Right cardiac atrium (tissue), 5 donors: ENCODE measurements around the gene CMTM1. TPM values are rescaled to one million over a fixed set of nuclear protein-coding genes. Genes with fewer than 3 reads are reported as not detected.
"Not testable (repeated sequence)": the region's sequence is repeated elsewhere in the genome, so short reads cannot be mapped to it uniquely, and the experiment has no call there.

ENCODE experiments used
- ATAC-seq, 2 donors: fragments of 200-7000 bp; cut with Tn5 transposase; one replicate each; pipeline versions ENCODE4 v1.8.0 to v1.9.1; 2020; ENCODE audit warnings: moderate library complexity in 2 of 2, mild to moderate bottlenecking in 1 of 2
- DNase-seq, 3 donors: peaks; one replicate each; pipeline ENCODE4 v3.0.0-alpha.2; 2020
- H3K27ac ChIP-seq: one replicate; pipeline ENCODE4 v1.5.1; 2013; ENCODE audit warnings: mild to moderate bottlenecking, low read length, control low read depth, moderate library complexity
- H3K27me3 ChIP-seq: one replicate; pipeline ENCODE4 v1.6.1; 2013; ENCODE audit not compliant: control insufficient read depth, insufficient read depth
- H3K4me1 ChIP-seq: one replicate; pipeline ENCODE4 v1.6.1; 2013; ENCODE audit warnings: low read length; ENCODE audit not compliant: control insufficient read depth, insufficient read depth
- H3K4me3 ChIP-seq: one replicate; pipeline ENCODE4 v1.5.1; 2013; ENCODE audit warnings: low read length, control low read depth
- H3K9me3 ChIP-seq: one replicate; pipeline ENCODE4 v1.6.1; 2013; ENCODE audit warnings: low read length; ENCODE audit not compliant: control insufficient read depth
- WGBS: extraction: QIAGEN DNeasy Blood & Tissue Kit; methylation state at CpG from one replicate; pipeline ENCODE4 v1.1.7; 2013; 5-methylcytosine and 5-hydroxymethylcytosine counted together
- intact Hi-C, 4 donors: fragments of 100-400 bp; cut with DNase I; formaldehyde crosslinking; loops; one replicate each; pipeline versions ENCODE4 v1.11.0 to v1.14.0; 2022 to 2023
- polyA plus RNA-seq: library from polyadenylated mRNA; stranded (reverse); fragments of 200-250 nt; gene quantifications from one replicate; pipeline ENCODE4 v1.2.3, GENCODE V29; 2013
- total RNA-seq, 4 donors: library from RNA; stranded (reverse); fragmentation: NEBNext Ultra II Directional; extraction: Animal tissue kit (Norgen Biotek cat#: 25700); gene quantifications; one replicate each; pipeline ENCODE4 v1.2.1, GENCODE V29; 2021
- donor health status: healthy with polysubstance abuse.
- donor health status: DM: no; HTN: yes; CAD: no.
- donor health status: DM: no; HTN: no; CAD: no.
- donor health status: DM: no; HTN: yes; CAD: no; lungs with severe emphysema.
- donor health status: DM: yes; HTN: yes; CAD: no.

CMTM1 gene
- total and polyA plus RNA-seq, 5 donors, result 0.14 to 2.6 (median 1.8) TPM

DNA sequence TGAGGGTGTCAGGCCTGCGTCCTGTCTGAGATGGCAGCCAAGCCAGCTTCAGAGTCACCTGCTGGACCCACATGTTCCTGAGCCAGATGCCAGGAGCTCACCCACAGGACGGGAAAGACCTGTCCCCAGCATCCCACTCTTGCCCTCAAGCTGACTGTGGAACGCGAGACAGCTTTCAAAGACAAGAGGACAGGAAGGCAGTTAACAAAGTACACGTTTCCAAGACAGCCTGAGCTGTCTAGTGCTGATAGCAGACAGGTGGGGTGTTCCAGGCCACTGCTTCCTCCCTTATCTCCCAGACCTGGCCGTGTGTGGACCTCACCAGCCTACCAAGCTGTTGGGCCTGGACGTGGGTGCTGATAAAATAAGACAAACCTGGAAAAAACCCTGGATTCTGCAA lies 51.5 kb downstream of the CMTM1 start:
- H3K27me3 ChIP-seq, result no peaks in the 10 kb centered on the region
- H3K4me3 ChIP-seq, result no peak overlapping the region
- ATAC-seq (peak in 1 of 2 donors; percentile 7), DNase-seq (no peak)
- H3K9me3 ChIP-seq, result no peaks in the 10 kb centered on the region
- H3K4me1 ChIP-seq, result peaks cover 2% of the 10 kb centered on the region
- intact Hi-C loops, result no loop called here
- WGBS, result 60% methylated on average over 7 of the region's 7 CpGs
- no peak overlapping the region for H3K27ac ChIP-seq

DNA sequence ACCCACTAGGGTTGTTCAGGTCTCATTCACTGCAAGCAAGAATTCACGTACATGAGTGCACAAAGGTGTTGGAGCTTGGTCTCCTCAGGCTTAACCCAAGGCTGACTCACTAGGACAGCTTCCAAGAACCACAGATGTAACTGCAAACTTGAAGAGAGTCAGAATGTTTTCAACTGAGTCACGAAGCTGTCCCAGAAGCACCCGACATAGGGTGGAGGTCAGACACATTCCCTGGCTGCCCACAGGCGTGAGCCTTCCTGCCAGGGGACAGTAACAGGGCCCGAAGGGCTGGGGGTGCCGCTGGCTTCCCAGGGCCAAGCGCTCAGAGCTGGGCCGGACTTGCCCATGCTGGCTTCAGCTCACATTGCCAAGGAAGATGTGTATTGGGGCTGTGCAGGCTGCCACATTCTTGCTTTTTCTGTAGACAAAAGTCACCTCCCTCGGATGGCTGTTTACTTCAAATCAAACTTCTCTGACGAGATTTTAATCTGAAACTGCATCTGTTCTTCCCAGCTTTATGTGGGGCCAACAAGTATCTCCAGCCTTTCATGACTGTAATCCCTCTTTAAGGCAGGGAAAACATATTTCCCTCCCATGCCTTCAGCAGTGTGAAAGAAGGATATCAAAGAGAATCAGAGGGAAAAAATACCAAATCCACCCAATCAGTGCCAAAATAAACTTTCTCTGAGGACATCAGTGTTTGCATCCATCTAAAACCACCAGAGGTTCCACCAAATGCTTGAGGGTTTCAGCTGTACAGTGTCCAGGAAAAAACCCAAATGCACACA lies 52.5 kb downstream of the CMTM1 start:
- peak in 1 of 3 donors; percentile 39 for DNase-seq
- intact Hi-C loops, result no loop called here
- no peaks in the 10 kb centered on the region for H3K27me3 ChIP-seq
- H3K9me3 ChIP-seq, result no peaks in the 10 kb centered on the region
- H3K4me1 ChIP-seq, result peaks cover 2% of the 10 kb centered on the region
- peak; percentile 33 to 66 for ATAC-seq
- 64% methylated on average over 10 of the region's 10 CpGs for WGBS
- no peak overlapping the region for H3K4me3 ChIP-seq
- H3K27ac ChIP-seq, result no peak overlapping the region

GRCh38 chr16:66619534-66620428 lies 53.5 kb downstream of the CMTM1 start:
- DNase-seq (no peak), ATAC-seq (peak in 1 of 2 donors; percentile 6)
- Histone ChIP-seq H3K9me3 (no peaks in the 10 kb centered on the region), H3K4me1 (peaks cover 2% of the 10 kb centered on the region), H3K27ac (no peak overlapping the region), H3K4me3 (no peak overlapping the region), H3K27me3 (no peaks in the 10 kb centered on the region)
- WGBS, result 61% methylated on average over 12 of the region's 12 CpGs
- intact Hi-C loops, result no loop called here

DNA sequence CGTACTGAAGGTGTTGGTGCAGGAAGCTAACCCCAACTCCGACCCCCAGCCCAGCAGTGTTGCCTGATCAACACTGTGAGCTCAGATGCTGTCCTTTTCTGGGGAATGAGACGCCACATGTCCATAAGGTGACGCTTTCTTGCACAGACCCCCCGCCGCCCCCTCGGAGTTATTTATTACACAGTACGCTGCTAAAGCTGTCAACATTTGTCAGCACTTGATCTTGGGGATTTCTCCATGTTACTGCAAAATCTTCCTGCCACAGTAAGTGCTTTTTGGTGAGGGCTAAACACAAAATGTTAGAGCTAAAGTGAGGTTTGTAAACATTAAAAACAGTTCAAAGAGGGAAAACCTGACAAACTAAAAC lies 54.2 kb downstream of the CMTM1 start:
- H3K4me1 ChIP-seq, result peaks cover 2% of the 10 kb centered on the region
- no peaks in the 10 kb centered on the region for H3K27me3 ChIP-seq
- no peak for DNase-seq
- WGBS, result 81% methylated on average over 8 of the region's 8 CpGs
- no peak overlapping the region for H3K27ac ChIP-seq
- ATAC-seq, result no peak
- H3K9me3 ChIP-seq, result no peaks in the 10 kb centered on the region
- H3K4me3 ChIP-seq, result no peak overlapping the region
- intact Hi-C loops, result no loop called here

DNA sequence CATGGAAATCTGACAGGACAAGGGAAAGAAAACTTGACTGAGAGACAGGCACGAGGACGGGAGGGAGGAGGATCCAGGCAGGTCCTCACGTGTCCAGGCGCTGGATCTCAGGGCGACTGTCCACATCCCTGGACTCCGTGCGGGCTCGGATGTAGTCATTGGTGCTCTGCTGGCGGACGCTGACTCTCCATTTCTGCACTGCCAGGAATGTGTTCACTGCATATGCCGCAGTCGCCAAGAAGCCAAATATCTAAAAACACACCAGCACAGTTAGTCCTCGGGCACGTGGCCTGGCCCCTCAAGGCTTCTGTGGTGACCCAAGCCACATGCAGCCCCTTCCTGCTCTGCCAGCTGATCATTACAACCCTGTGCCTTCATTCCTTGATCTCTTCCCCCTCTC lies 55.7 kb downstream of the CMTM1 start:
- Histone ChIP-seq H3K4me1 (peaks cover 2% of the 10 kb centered on the region), H3K27ac (no peak overlapping the region), H3K9me3 (no peaks in the 10 kb centered on the region), H3K27me3 (no peaks in the 10 kb centered on the region), H3K4me3 (no peak overlapping the region)
- 95% methylated on average over 14 of the region's 14 CpGs for WGBS
- ATAC-seq, result no peak
- intact Hi-C loops, result no loop called here
- no peak for DNase-seq

- no peak for ATAC-seq
Measured at GRCh38 chr16:66622863-66623262, 56.6 kb downstream of the CMTM1 start.

DNA sequence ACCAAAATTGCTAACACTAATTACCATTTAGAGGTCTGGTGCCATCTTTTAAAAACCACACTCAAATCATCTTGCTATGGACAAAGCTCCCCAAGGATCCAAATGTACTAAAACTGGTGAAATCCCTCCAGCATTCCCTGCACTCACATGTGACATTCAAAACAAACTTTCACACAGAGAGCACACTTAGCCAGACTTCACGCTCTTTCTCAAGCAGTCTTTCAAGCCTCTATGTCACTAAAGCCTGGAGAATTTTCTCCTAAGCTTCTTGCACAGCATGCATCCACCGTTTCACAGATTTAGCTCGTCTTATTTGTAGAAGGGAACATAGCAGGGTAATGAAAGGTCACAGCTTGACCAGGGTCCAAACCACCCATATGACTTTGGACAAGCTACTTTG lies 57.5 kb downstream of the CMTM1 start:
- intact Hi-C loops, result no loop called here
- 85% methylated on average over 3 of the region's 3 CpGs for WGBS

More at GRCh38 chr16:66622863-66623262, 56.6 kb downstream of the CMTM1 start:
- DNase-seq, result no peak
- Histone ChIP-seq H3K9me3 (no peaks in the 10 kb centered on the region), H3K27ac (no peak overlapping the region), H3K4me3 (no peak overlapping the region), H3K4me1 (peaks cover 2% of the 10 kb centered on the region), H3K27me3 (no peaks in the 10 kb centered on the region)
- intact Hi-C loops, result no loop called here
- WGBS, result 65% methylated on average over 3 of the region's 3 CpGs

GRCh38 chr16:66627611-66628378 lies 61.6 kb downstream of the CMTM1 start:
- DNase-seq, H3K4me3 ChIP-seq, H3K27me3 ChIP-seq, H3K9me3 ChIP-seq, ATAC-seq, H3K4me1 ChIP-seq, H3K27ac ChIP-seq, intact Hi-C loops: not testable (repeated sequence)
- 87% methylated on average over 17 of the region's 17 CpGs for WGBS

More for the DNA sequence above, 57.5 kb downstream of the CMTM1 start:
- no peak overlapping the region for H3K27ac ChIP-seq
- ATAC-seq (no peak), DNase-seq (no peak)
- H3K9me3 ChIP-seq, result no peaks in the 10 kb centered on the region
- peaks cover under 1% of the 10 kb centered on the region for H3K4me1 ChIP-seq
- no peaks in the 10 kb centered on the region for H3K27me3 ChIP-seq
- H3K4me3 ChIP-seq, result no peak overlapping the region

Other genes starting within 250 kb of the CMTM1 start
- gene CDH5, start 199.7 kb upstream of the CMTM1 start, total RNA-seq, result 10 to 100 TPM; 22.9 to 47.0 (median 40.9) TPM
- 32.8 TPM for gene CDH5, start 199.7 kb upstream of the CMTM1 start, polyA plus RNA-seq
- gene BEAN1, start 139.1 kb upstream of the CMTM1 start, total RNA-seq, result 1 to 10 TPM in 3 of 4 donors, under 1 TPM in 1; 0.79 to 1.5 (median 1.2) TPM
- 0.41 TPM for gene BEAN1, start 139.1 kb upstream of the CMTM1 start, polyA plus RNA-seq
- 10 to 100 TPM; 23.6 to 25.6 (median 24.8) TPM for gene TK2, start 16.3 kb upstream of the CMTM1 start, total RNA-seq
- gene TK2, start 16.3 kb upstream of the CMTM1 start, polyA plus RNA-seq, result 18.2 TPM
- 10 to 100 TPM in 3 of 4 donors, 1 to 10 TPM in 1; 8.9 to 19.0 (median 13.3) TPM for gene CKLF, start 13.9 kb upstream of the CMTM1 start, total RNA-seq
- gene CKLF, start 13.9 kb upstream of the CMTM1 start, polyA plus RNA-seq, result 17.7 TPM
- gene CMTM2, start 13.0 kb downstream of the CMTM1 start, total RNA-seq, result under 1 TPM in 1 of 4 donors, not detected in 3; 0.47 TPM
- gene CMTM2, start 13.0 kb downstream of the CMTM1 start, polyA plus RNA-seq, result not detected
- gene CMTM3, start 38.3 kb downstream of the CMTM1 start, total RNA-seq, result 10 to 100 TPM; 10.3 to 17.4 (median 14.8) TPM
- gene CMTM3, start 38.3 kb downstream of the CMTM1 start, polyA plus RNA-seq, result 12.6 TPM
- 10 to 100 TPM; 13.2 to 15.9 (median 14.6) TPM for gene CMTM4, start 130.3 kb downstream of the CMTM1 start, total RNA-seq
- 7.9 TPM for gene CMTM4, start 130.3 kb downstream of the CMTM1 start, polyA plus RNA-seq
- gene DYNC1LI2, start 185.2 kb downstream of the CMTM1 start, total RNA-seq, result 100 to 1,000 TPM in 1 of 4 donors, 10 to 100 TPM in 3; 73.1 to 110 (median 94.2) TPM
- 42.0 TPM for gene DYNC1LI2, start 185.2 kb downstream of the CMTM1 start, polyA plus RNA-seq
- under 1 TPM in 1 of 4 donors, not detected in 3; 0.22 TPM for gene TERB1, start 235.1 kb downstream of the CMTM1 start, total RNA-seq
- not detected for gene TERB1, start 235.1 kb downstream of the CMTM1 start, polyA plus RNA-seq